ENCODE measurements around the gene PSORS1C1. TPM values are rescaled to one million over a fixed set of nuclear protein-coding genes. Genes with fewer than 3 reads are reported as not detected.
"Not testable (repeated sequence)": the region's sequence is repeated elsewhere in the genome, so short reads cannot be mapped to it uniquely, and the experiment has no call there.

Gene PSORS1C1
- total and polyA plus RNA-seq, 10 donors = 0.11 to 3.4 (median 0.76) TPM; not detected in 3

GRCh38 chr6:31187780-31188194 lies 73.2 kb downstream of the PSORS1C1 start:
- H3K4me1 ChIP-seq = peaks cover 0 to 8% (median 2%) of the 10 kb centered on the region in 6 donors
- no peaks in the 10 kb centered on the region for H3K27me3 ChIP-seq (replicated peaks in 1 of 7)
- H3K4me3 ChIP-seq = no peak overlapping the region
- DNase-seq = no peak
- H3K27ac ChIP-seq = no peak overlapping the region
- WGBS, 5 donors = 71 to 98% (median 92%) methylated on average over 5 of the region's 5 CpGs
- TF ChIP-seq POLR2AphosphoS5 (IDR thresholded peaks at IDR 0.05) (no peak), CTCF (IDR thresholded peaks at IDR 0.05 in 8 of 11, conservative IDR thresholded peaks at IDR 0.05 in 3 of 11) (no peak), POLR2A (IDR thresholded peaks at IDR 0.05) (no peak)
- H3K36me3 ChIP-seq = no peaks in the 10 kb centered on the region
- intact Hi-C loops (cut with DNase I; ENCODE audit: low total_unique reads) = no loop called here
- H3K9me3 ChIP-seq = no peaks in the 10 kb centered on the region

- H3K27ac ChIP-seq; H3K4me3 ChIP-seq; intact Hi-C loops (cut with DNase I; ENCODE audit: low total_unique reads); H3K9me3 ChIP-seq; H3K36me3 ChIP-seq; H3K27me3 ChIP-seq (replicated peaks in 1 of 7): not testable (repeated sequence)
- WGBS, 5 donors = 88 to 95% (median 90%) methylated on average over 3 of the region's 3 CpGs
- peaks cover 0 to 12% (median 4%) of the 10 kb centered on the region in 6 donors for H3K4me1 ChIP-seq
- DNase-seq = peak; percentile 18
These were observed 74.6 kb downstream of the PSORS1C1 start for GRCh38 chr6:31189223-31189622.

Small RNA genes within 50 kb of the gene (small RNA-seq; reads per million reads assigned to genes)
- 0 to 0.14 (median 0) reads per million in 4 donors for gene POLR2LP1
- 0 reads per million in 4 donors for gene RNU6-1133P

Other genes starting within 250 kb of the PSORS1C1 start
- 10 to 100 TPM; 13.0 to 37.1 (median 23.8) TPM for gene DDR1, start 230.3 kb upstream of the PSORS1C1 start, total RNA-seq
- gene DDR1, start 230.3 kb upstream of the PSORS1C1 start, polyA plus RNA-seq = 10 to 100 TPM in 1 of 3 donors, 1 to 10 TPM in 2; 5.0 to 10.1 (median 8.0) TPM
- gene GTF2H4, start 206.6 kb upstream of the PSORS1C1 start, total RNA-seq = 10 to 100 TPM; 20.6 to 49.7 (median 28.3) TPM
- gene GTF2H4, start 206.6 kb upstream of the PSORS1C1 start, polyA plus RNA-seq = 10 to 100 TPM; 21.9 to 40.0 (median 33.8) TPM
- gene VARS2, start 200.6 kb upstream of the PSORS1C1 start, total RNA-seq = 10 to 100 TPM; 16.4 to 30.7 (median 28.1) TPM
- gene VARS2, start 200.6 kb upstream of the PSORS1C1 start, polyA plus RNA-seq = 10 to 100 TPM; 15.5 to 38.2 (median 36.3) TPM
- under 1 TPM in 1 of 7 donors, not detected in 6; 0.47 TPM for gene SFTA2, start 182.6 kb upstream of the PSORS1C1 start, total RNA-seq
- 1 to 10 TPM in 1 of 3 donors, under 1 TPM in 1, not detected in 1; 0.08 to 2.6 TPM for gene SFTA2, start 182.6 kb upstream of the PSORS1C1 start, polyA plus RNA-seq
- not detected for gene MUCL3, start 173.8 kb upstream of the PSORS1C1 start, total RNA-seq
- under 1 TPM in 1 of 3 donors, not detected in 2; 0.03 TPM for gene MUCL3, start 173.8 kb upstream of the PSORS1C1 start, polyA plus RNA-seq
- not detected for gene MUC21, start 131.1 kb upstream of the PSORS1C1 start, total RNA-seq
- gene MUC21, start 131.1 kb upstream of the PSORS1C1 start, polyA plus RNA-seq = under 1 TPM; 0.02 to 0.64 (median 0.05) TPM
- not detected for gene MUC22, start 104.3 kb upstream of the PSORS1C1 start, total RNA-seq
- gene MUC22, start 104.3 kb upstream of the PSORS1C1 start, polyA plus RNA-seq = not detected
- not detected for gene C6orf15, start 2.2 kb upstream of the PSORS1C1 start, total RNA-seq
- not detected for gene C6orf15, start 2.2 kb upstream of the PSORS1C1 start, polyA plus RNA-seq
- gene CDSN, start 5.6 kb downstream of the PSORS1C1 start, total RNA-seq = not detected
- not detected for gene CDSN, start 5.6 kb downstream of the PSORS1C1 start, polyA plus RNA-seq
- gene PSORS1C2, start 24.3 kb downstream of the PSORS1C1 start, total RNA-seq = not detected
- gene PSORS1C2, start 24.3 kb downstream of the PSORS1C1 start, polyA plus RNA-seq = not detected
- 10 to 100 TPM in 6 of 7 donors, 1 to 10 TPM in 1; 7.7 to 22.5 (median 17.8) TPM for gene CCHCR1, start 43.0 kb downstream of the PSORS1C1 start, total RNA-seq
- 10 to 100 TPM; 11.1 to 15.2 (median 11.7) TPM for gene CCHCR1, start 43.0 kb downstream of the PSORS1C1 start, polyA plus RNA-seq
- 10 to 100 TPM in 4 of 7 donors, 1 to 10 TPM in 3; 6.6 to 12.6 (median 10.2) TPM for gene TCF19, start 43.8 kb downstream of the PSORS1C1 start, total RNA-seq
- gene TCF19, start 43.8 kb downstream of the PSORS1C1 start, polyA plus RNA-seq = 1 to 10 TPM; 6.2 to 9.8 (median 7.1) TPM
- gene POU5F1, start 55.9 kb downstream of the PSORS1C1 start, total RNA-seq = 1 to 10 TPM in 5 of 7 donors, under 1 TPM in 2; 0.57 to 3.7 (median 1.3) TPM
- gene POU5F1, start 55.9 kb downstream of the PSORS1C1 start, polyA plus RNA-seq = 1 to 10 TPM; 1.2 to 3.2 (median 2.7) TPM
- gene HLA-C, start 157.3 kb downstream of the PSORS1C1 start, total RNA-seq = 1,000 to 10,000 TPM in 5 of 7 donors, 100 to 1,000 TPM in 2; 484 to 2,036 (median 1,738) TPM
- gene HLA-C, start 157.3 kb downstream of the PSORS1C1 start, polyA plus RNA-seq = 100 to 1,000 TPM; 368 to 960 (median 400) TPM
- gene HLA-B, start 242.4 kb downstream of the PSORS1C1 start, total RNA-seq = 1,000 to 10,000 TPM; 3,415 to 5,675 (median 4,969) TPM
- 1,000 to 10,000 TPM; 2,503 to 3,140 (median 2,736) TPM for gene HLA-B, start 242.4 kb downstream of the PSORS1C1 start, polyA plus RNA-seq

All from spleen (tissue), 11 donors.